ENCODE data around the gene IRX1.

- no peak for TF ChIP-seq CTCF (IDR thresholded peaks at IDR 0.05; ENCODE audit: insufficient read depth, low read length)
- TF ChIP-seq POLR2AphosphoS5 (IDR thresholded peaks at IDR 0.05; ENCODE audit: low read depth) = no peak
- TF ChIP-seq REST (IDR thresholded peaks at IDR 0.05; ENCODE audit: insufficient replicate concordance, low read depth) = no peak
- no peak for TF ChIP-seq SPI1 (IDR thresholded peaks at IDR 0.05; ENCODE audit: borderline replicate concordance, low read depth)
These were observed 1.2 kb downstream of the IRX1 start for GRCh38 chr5:3596857-3597166.
